Right forelimb (tissue), 1 donor: ENCODE data around the gene SBDS.
"Not testable (repeated sequence)": the region's sequence is repeated elsewhere in the genome, so short reads cannot be mapped to it uniquely, and the experiment has no call there.

ENCODE experiments used
- DNase-seq: peaks from one replicate; pipeline ENCODE4 v3.0.0-alpha.2; 2018

SBDS gene

GRCh38 chr7:66995050-66995776 is at the start of gene SBDS:
Gene SBDS, minus strand, starts transcription at chr7:66995586. Its CDS starts 169 bp downstream, at chr7:66995417.
- DNase-seq: peak; percentile 91

GRCh38 chr7:67043559-67043930 is 48.2 kb upstream of the SBDS start:
- not testable (repeated sequence) for DNase-seq

GRCh38 chr7:67042781-67043558 is 47.6 kb upstream of the SBDS start:
- DNase-seq: not testable (repeated sequence)

- DNase-seq: not testable (repeated sequence)
Measured at GRCh38 chr7:67040832-67041231, 45.4 kb upstream of the SBDS start.

GRCh38 chr7:67036432-67037395 is 41.3 kb upstream of the SBDS start:
- DNase-seq: peak; percentile 44

- no peak for DNase-seq
Measured at GRCh38 chr7:67033251-67033650, 37.9 kb upstream of the SBDS start.

GRCh38 chr7:67031685-67032084 is 36.3 kb upstream of the SBDS start:
- not testable (repeated sequence) for DNase-seq

- DNase-seq: not testable (repeated sequence)
Measured at GRCh38 chr7:67025459-67025858, 30.1 kb upstream of the SBDS start.

GRCh38 chr7:67022511-67022910 is 27.1 kb upstream of the SBDS start:
- DNase-seq: no peak

GRCh38 chr7:67021260-67021659 is 25.9 kb upstream of the SBDS start:
- no peak for DNase-seq

GRCh38 chr7:67019562-67020390 is 24.4 kb upstream of the SBDS start:
- DNase-seq: no peak

GRCh38 chr7:67018940-67019339 is 23.6 kb upstream of the SBDS start:
- DNase-seq: no peak

GRCh38 chr7:67017971-67018370 is 22.6 kb upstream of the SBDS start:
- not testable (repeated sequence) for DNase-seq

GRCh38 chr7:67014076-67014622 is 18.8 kb upstream of the SBDS start:
- DNase-seq: not testable (repeated sequence)

- DNase-seq: not testable (repeated sequence)
Measured at GRCh38 chr7:67009677-67010076, 14.3 kb upstream of the SBDS start.

- no peak for DNase-seq
Measured at GRCh38 chr7:67008260-67008659, 12.9 kb upstream of the SBDS start.

- DNase-seq: no peak
Measured at GRCh38 chr7:67006965-67007364, 11.6 kb upstream of the SBDS start.

GRCh38 chr7:67004145-67004544 is 8.8 kb upstream of the SBDS start:
- DNase-seq: not testable (repeated sequence)

- DNase-seq: not testable (repeated sequence)
Measured at GRCh38 chr7:67000601-67001258, 5.3 kb upstream of the SBDS start.

- peak; percentile 98 for DNase-seq
Measured at GRCh38 chr7:66996444-66997191, 1.2 kb upstream of the SBDS start, which contains the start of gene TYW1. Gene TYW1, plus strand, starts transcription at chr7:66996833. Its CDS starts 146 bp downstream, at chr7:66996979.
